GM18870 (cell line): ENCODE results near the gene SYNM.

Experiments
- ATAC-seq: cut with Tn5 transposase; IDR thresholded peaks from one replicate; pipeline ENCODE4 v1.9.1; 2021; ENCODE audit warnings: moderate library complexity; ENCODE audit not compliant: unreplicated experiment

The SYNM gene

DNA sequence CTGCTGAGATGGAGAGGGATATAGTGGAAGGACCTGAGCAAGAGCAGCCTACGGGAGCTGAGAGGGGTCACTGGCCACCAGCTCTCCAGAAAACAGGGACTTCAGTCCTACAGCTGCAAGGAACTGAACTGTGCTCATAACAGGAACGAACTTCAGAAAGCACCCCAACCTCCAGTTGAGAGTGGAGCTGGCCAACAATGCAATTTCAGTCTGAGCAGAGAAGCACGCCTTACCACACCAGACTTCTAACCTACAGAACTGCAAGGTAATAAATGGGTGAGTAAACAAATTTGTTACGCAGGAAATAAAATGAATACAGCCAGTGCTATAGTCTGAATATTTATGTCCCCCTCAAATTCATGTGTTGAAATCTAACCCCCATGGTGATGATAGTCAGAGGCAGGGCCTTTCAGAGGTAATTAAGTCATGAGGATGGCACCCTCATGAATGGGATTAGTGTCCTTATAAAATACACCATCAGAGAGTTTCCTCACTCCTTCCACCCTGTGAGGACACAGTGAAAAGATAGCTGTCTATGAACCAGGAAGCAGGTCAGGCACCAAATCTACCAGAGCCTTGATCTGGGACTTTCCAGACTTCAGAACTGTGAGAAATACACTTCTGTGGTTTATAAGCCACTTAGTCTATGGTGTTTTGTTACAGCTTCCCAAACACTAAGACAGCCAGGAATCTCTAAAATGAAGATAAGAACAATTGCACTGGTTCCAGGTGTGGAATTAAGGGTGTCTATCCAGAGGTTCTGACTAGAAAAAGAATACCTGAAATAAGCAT is 58.6 kb downstream of the SYNM start:
- ATAC-seq: no peak

DNA sequence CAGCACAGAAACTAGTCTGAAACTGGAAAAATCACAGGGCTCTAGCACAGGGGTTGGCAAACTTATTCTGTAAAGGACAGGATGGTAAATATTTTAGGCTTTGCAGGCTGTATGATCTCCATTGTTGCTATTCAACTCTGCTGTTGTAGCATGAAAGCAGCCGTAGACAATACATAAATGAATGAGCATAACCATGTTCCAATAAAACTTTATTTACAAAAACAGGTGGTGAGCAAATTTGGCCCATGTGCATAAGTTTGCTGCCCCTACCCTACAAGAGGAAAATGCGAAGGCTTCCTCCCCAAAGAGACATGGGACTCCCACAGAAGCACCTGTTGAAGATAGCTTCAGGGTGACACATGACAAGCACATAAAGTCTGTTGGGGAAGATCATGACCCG is 59.2 kb downstream of the SYNM start:
- no peak for ATAC-seq

DNA sequence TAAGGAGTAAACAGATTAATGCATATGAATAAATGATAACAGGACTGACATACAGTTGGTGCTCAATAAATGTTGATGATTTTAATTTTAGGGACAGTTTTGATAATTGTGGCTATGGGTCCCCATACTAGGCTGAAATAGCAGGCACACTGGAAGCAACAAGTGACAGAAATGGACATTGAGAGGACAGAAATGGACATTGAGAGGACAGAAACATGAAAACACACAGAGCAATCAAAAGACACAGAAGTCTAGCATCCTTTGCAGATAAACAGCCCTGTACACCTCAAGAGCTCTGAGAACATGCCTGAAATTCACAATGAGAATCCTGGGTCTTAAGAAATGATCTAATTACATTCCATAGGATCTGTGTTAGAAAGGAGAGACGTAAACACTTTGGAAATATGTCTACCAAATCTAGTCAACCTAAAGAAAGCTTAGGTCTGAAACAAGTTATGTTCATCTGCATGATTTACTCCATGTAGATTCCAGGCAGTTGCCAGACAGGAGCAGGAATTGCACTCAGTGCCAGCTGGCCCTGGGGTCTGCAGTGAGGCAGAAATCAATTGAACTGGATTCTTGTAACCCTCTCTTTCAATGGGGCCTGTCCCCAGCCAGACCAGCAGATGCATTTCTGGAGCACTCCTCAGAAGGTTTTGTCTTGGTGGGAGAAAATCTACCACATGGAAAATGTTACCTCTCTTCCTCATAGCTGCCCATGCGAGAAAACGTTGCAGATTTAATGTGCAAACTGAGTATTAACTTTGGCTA is 60.3 kb downstream of the SYNM start:
- no peak for ATAC-seq

DNA sequence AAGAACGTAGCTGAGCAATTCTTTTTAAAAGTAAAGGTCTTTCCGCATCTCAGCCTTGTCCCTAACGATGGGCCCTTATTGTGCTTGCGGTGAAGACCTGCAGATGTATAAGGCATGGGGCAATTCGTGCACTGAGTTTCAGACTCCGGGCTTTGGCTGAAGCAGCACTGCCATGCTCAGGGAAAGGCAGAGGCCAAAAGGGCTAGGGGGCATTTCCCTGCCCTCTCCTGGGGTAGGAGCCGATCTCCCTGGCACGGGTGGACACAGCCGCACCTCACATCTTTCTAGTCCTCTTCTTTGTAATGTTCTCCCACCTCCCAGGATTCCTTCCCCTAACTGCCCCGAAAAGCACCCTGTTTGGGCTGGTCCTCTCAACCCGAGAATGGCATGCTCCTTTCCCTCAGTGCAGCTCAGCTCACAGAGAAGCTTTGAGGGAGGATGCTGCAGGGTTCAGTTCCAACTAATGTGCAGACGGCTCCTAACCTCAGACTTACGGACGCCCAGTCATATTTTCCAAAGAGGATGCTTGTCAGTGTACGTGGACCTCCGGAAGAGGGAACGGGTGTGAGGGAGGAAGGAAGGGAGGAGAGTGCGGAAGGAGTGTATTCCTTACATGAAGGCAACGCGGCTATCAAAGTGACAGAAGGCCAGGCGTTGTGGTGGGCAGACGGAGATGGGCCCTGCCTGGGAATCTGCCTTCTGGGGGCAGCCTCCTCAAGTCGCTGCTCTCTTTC is 61.2 kb downstream of the SYNM start:
- no peak for ATAC-seq

DNA sequence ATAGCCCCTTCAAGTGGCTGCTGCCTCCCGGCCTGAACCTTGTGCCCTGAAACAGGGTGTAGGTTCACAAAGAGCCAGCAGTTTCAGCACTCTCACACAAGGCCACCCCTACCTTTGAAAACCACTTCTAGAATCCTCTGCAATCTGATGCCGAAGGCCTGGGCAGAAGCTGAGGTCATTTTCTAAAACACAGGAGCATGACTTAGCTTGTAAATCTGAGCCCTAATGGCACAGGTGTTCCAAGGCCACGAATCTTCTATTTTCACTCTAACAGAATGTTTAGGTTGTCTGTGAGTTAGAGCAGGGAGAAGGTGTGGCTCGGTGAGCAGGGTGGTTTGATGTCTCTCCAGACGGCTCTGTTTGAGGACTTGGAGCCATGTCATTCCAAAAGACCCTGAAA is 62.3 kb downstream of the SYNM start:
- ATAC-seq: no peak

DNA sequence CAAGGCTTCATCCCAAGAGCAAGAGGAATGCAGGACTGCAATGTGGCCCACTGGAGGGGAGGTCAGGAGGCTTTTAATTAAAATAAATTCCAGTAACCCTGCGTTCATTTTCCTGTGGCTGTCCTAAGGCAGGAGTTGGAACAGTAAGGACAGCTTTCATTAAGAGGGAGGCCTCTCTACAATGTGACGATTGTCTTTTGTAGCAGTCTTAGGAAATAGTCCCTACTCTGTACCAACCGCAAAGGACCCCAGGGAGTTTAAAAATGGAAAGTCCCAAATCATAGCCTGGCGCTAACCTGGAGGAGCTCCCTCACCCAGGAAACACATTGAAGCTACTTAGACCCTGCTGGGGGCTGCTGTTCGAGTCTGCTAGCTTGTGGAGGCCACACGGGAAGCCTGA is 62.8 kb downstream of the SYNM start:
- ATAC-seq: peak; percentile 68

DNA sequence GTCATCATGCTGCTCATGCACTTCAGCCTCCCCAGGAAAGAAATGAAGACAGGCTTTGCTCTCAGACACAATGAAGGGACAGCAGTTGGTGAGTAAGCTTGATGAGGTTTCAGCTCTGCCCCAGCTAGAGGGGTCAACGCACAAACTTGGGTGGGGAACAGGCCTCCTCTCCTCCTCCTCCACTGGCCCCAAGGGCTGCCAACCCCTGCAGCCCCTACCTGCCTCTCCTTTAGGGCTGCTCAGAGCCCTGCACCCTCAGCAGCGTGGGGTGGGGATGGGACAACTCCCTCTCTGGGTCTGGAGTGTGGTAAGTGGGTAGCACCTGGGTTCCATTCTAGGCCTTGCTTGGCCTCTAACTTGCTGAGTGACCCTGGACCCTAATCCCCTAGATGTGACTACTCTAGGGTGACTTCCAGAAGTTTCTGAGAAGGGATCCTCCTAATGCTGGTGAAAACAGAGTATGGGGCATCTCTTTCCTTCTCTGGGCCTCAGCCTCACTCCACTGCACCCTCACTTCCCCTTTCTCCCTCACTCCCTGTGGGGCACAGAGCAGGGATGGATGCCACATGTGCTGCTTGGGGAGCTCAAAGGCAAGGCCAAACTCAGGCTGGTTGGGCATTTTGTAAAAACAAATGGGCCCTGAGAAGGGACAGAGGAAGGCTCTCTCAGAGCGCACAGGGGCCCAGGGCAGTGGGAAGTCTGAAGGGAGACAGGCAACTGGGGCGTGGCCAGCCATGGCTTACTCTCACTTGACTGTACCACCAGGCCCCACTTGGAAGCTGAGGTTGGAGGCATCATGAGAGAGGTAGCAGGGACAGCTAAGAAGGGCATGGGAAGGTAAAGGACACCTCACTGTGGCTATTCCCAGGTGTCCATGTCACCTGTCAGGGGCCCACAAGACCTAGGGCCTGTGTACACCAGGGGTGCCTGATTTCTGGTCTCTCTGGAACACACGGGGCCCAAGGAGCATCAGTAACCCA is 64.0 kb downstream of the SYNM start:
- ATAC-seq: no peak

DNA sequence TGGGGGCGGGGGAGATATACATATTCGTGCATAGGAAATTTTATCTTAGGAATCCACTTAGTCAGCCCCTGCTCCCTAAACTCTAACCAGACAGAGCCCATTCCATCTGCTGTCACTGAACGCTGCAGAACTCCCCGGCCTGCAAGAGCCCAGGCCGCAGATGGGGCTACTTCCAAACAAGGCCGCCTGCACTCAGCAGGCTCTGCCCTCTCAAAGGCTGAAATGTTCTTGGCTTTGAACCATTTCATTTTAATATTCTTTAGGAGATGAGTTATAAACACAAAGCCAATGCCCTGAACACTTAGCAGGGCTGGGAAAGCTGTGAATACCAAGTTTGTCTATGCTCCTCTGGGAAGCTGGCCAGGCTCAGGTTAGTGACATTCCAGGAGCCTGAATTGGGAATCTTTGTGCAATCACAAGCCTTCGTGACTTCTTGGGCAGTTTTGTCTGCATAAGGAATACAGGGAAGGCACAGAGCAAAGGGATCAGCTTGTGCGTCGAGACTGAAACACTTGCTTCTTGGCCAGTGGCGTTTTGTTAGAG is 65.0 kb downstream of the SYNM start:
- no peak for ATAC-seq

DNA sequence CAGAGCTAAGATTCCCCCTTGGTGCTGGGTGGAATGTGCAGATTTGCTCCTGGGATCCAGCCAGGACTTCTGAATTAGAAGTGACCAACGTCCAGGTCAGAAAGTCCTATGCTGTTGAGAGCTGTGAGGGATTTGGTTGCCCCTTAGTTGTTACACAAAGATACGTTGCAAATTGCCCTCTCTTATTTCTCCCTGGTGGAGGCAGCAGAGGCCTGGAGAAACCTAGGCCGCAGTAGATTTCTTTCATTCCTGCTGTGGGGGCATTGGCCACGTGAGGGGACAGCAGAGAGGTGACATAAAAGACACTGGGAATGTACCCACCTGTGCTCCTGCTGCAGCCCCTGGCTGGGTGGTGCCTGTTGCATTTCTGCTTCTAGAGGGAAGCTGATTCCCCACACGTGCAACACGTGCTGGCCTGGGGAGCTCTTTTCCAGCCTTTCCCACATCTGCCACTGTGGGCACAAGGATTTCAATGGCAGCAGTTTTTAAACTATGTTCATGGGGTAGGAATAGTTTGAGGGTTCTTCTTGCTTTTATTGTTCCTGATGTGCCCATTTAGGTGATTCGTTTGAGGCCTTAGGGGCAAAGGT is 65.7 kb downstream of the SYNM start:
- no peak for ATAC-seq

DNA sequence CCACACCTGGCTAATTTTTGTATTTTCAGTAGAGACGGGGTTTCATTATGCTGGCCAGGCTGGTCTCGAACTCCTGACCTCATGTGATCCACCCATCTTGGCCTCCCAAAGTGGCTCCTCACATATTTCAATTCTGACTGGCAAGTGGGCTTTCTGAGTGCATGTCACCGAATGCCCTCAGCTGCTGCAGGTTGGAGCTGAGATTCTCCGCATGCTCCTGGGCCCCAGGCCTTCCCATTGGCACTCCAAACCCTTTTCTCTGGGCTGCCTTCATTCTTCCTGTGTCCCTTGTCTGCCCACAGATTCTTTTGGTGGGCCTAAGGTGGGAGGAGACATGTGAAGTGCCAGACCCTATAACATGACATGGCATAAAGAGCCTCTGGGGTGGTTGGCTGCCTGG is 67.3 kb downstream of the SYNM start:
- ATAC-seq: no peak

DNA sequence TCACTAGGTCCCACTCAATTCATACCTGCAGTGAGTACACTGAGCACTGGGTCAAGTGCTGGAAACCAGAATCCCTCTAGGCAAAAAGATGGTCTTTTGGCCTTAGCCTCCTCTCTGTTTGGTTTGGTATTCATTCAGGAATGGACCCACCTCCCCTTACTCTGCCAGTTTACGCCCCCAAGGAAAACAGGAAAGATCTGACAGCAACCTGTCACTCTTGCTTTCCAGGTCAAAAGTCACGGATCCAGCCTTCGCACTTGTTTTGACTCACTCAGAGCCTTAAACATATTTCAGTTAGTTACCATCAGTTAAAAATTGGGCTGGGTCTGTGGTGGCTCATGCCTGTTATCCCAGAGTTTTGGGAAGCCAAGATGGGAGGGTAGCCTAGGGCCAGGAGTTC is 68.1 kb downstream of the SYNM start:
- ATAC-seq: no peak

DNA sequence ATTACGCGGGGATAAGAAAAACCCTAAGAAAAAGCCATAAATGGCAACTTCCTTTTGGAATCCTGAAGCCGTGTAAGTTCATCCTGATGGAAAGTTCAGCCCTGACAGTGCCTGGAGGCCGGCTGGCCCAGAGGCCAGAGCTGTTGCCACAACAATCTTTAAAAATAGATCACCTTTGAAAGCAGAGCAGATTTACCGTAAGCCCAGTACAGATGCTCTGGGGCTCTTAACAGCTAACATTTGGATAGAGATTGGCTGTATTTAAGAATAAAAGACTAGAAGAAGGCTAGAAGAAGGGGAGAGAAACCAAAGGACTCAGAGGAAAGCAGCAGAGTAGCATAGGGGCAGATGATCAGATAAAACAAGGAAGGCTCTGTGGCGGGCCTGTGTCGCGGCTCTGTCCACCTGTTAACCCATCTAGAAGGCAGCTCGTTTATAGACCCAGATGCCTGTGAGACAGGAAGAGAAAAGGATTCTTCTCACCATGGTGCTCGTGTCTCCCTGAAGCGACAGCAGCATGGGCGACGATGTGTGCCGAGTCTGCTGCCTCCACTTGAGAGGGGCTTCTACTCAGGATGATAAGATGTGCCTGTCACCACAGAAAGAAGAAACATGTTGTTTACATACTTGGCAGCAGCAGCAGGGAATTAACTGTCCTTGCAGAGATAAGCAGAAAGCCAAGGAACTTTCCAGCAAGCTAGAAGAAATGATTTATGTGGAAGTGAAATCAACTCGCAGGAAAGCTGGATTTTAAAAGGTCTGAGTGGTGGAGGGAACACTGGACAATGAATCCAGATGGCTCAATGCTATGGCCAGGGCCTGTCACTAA is 69.9 kb downstream of the SYNM start:
- ATAC-seq: no peak

DNA sequence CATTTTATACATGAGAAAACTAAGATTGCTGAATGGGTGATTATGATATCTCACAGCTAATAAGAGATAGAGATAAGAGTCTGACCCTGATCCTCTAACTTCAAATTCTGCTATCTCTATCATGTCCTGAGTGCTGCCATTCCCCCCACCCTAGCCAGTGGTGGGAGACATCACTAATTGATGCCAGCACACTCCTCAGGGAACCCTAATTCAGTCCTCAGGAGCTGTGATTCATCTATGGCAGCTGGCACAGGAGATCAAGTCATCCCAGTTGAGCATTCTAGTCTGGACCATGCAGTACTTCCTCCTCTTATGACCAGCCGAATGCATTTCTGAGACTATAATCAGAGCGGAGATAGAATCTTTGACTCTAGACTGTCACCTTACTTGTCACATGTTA is 71.9 kb downstream of the SYNM start:
- ATAC-seq: no peak

DNA sequence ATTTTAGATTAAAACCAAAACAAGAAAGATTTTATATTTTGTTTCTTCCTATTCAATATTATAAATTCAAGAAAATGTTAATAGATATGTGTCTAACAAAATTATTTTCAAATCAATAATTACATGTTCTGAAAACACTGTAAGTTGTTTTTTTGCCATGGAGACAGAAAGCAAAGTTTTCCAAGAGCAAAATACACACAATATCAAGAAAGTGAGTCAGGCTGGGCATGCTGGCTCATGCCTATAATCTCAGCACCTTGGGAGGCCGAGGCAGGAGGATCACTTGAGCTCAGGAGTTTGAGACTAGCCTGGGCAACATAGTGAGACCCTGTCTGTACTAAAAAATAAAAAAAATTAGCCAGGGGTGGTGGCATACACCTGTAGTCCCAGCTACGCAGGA is 72.8 kb downstream of the SYNM start:
- no peak for ATAC-seq

DNA sequence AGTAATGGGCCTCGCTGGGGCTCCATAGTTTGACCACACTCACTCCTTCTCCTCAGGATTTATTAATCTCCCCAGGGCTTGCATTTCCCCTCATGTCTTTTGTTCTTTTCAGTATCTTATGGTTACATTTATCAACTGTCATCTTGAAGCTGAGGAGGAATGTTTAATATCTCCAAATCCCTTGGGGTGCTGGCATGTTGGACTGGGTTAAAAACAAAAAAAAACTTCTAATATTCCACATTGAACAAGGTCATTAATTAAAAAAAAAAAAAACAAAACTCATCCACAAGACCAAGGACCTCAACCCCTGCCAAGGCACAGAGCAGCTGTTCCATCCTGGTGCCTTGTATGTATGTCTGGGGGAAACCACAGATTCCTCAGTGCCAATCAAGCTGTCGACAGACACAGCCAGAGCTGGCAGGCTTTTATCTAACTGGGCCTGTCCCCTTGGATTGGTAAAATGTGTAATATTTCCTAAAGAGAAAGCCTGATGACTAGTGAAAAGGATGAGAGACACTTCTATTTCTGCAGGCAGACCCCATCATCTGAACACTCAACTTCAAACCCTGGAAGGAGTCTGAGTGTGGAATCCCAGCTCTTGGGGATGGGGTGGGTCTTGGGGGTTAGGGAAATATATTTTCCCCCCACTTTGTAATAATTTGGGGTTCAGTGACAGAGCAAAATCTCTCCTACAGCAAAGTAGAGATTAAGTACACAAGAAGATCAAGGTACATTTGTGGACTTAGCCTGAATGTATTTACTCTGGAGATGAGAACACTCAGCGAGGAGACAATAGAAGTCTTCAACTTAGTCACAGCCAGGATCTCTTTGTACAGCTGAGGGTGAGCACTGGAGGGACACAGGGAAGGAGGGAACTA is 75.4 kb downstream of the SYNM start:
- ATAC-seq: no peak

DNA sequence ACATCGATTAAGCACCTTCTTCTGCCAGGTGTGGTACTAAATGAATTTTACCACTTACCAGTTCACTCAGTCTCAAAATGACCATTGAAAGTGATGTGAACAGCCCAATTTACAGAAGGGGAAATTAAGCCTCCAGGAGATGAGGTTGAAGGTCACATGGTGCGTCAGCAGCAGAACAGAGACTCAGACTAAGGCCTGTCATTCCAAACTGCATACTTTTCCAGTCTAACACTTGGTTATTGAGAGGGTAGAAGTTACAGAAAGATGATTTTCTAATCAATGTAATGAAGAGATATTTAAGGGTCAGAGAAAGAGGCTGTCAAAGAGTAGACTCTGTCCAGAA is 76.1 kb downstream of the SYNM start:
- ATAC-seq: no peak

DNA sequence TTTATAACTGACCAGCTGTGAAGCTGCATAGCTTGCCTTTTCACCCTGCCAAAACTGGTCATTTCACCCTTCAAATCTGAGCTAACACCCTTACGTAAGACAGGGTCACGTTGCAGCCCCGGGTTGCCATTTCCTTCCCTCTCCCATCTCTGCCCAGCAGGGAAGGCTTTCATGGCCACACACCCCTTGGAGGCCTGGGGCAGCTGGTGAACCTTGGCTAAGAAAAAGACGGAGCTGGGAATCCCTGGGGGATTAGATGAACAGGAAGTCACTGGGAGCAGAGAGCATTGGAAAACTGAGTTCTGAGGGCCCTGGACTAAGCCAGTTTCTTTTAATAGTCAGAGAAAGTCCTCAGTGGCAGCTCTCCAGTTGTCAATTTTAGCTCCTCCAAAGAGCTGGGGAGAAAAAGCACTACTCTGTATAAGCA is 76.7 kb downstream of the SYNM start:
- no peak for ATAC-seq

DNA sequence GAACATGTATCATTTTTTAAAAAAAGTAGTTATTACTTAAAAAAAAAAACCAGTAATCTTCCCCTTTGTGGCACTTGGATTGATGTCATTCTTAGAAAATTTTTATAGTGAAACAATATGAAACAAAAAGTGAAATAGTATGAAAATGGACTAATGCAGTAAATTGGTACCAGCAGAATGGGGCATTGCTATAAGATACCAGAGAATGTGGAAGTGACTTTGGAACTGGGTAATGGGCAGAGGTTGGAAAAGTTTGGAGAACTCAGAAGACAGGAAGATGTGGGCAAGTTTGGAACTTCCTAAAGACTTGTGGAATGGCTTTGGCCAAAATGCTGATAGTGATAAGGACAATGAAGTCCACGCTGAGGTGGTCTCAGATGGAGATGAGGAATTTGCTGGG is 77.9 kb downstream of the SYNM start:
- no peak for ATAC-seq
